Natural killer cell treated with Interleukin-12 subunit alpha and Interleukin-12 subunit beta and Interleukin-15 and Interleukin-18, amount 100 ng/mL, for 72 hours (primary cell): ENCODE data around the gene GALNT9. TPM values are rescaled to one million over a fixed set of nuclear protein-coding genes. Genes with fewer than 3 reads are reported as not detected.
A peak's percentile ranks its signal among the peaks of the same experiment; 100 is the strongest.
"Not testable (repeated sequence)": the region's sequence is repeated elsewhere in the genome, so short reads cannot be mapped to it uniquely, and the experiment has no call there.

Source experiments
- ATAC-seq, 2 donors: fragments of 150-1000 bp; cut with Tn5 transposase in 1 of 2; sonication (Bioruptor Pico), chemical (Tn5 transposase) in 1 of 2; 2 replicates each; pipeline ENCODE4 v1.10.0; 2021
- DNase-seq: peaks from one replicate; pipeline ENCODE4 v3.0.0; 2022; ENCODE audit warnings: low spot score
- H3K27ac Mint-ChIP-seq, 2 donors: 1 replicate in 1 of 2; 2 replicates in 1 of 2; pipeline ENCODE4 v1.8.0; 2022; ENCODE audit warnings: mixed read lengths in 2 of 2, mild to moderate bottlenecking in 1 of 2, moderate library complexity in 1 of 2
- H3K27me3 Mint-ChIP-seq, 2 donors: 1 replicate in 1 of 2; 2 replicates in 1 of 2; pipeline ENCODE4 v1.8.0; 2022; ENCODE audit warnings: mixed read lengths in 2 of 2
- H3K36me3 Mint-ChIP-seq: one replicate; pipeline ENCODE4 v1.8.0; 2022; ENCODE audit warnings: mixed read lengths
- H3K4me1 Mint-ChIP-seq, 2 donors: 1 replicate in 1 of 2; 2 replicates in 1 of 2; pipeline ENCODE4 v1.8.0; 2022; ENCODE audit warnings: low read depth in 2 of 2, mixed read lengths in 2 of 2, mild to moderate bottlenecking in 1 of 2
- H3K4me3 Mint-ChIP-seq: one replicate; pipeline ENCODE4 v1.8.0; 2022; ENCODE audit warnings: mixed read lengths
- H3K9me3 Mint-ChIP-seq: 2 replicates; pipeline ENCODE4 v1.8.0; 2022; ENCODE audit warnings: mixed read lengths
- total RNA-seq, 2 donors: library from RNA; stranded (reverse); gene quantifications; one replicate each; pipeline ENCODE4 v1.2.3, GENCODE V29; 2022

GALNT9 gene
- total RNA-seq, 2 donors from 2014 or later = not detected

DNA sequence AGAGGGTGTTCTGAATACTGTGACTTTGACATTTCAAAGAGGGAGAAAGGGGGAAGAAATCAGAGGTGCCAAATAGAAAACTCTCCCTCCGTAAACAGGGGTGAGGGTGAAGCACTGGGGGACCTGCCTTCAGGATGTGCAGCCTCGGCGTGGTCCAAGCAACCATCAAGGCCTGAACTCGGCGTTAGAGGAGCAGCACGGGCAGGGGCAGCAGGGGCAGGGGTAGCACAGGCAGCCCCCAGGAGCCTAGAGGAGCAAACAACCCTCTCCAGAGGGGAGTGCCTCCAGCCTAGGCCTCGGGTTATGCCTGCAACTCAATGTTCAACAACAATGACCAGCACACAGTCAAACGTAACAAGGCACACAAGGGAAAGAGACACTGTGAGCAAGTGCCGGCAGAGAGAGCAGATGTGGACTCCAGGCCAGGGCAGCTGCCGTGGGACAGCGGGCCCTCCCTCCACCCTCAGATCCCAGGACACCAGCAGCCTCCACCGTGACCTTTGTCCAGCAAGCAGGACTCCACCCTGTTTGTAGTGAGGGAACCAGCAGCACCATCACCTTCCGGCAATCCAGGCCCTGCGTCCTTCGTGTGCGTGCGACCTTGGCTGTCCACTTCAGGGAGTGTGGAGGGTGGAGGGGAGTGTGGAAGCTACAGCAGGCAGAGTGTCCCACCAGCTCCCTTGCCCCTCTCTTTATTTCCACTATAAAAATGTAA is 18.0 kb downstream of the GALNT9 start:
- H3K4me1 Mint-ChIP-seq = no peaks in the 10 kb centered on the region
- no peak overlapping the region for H3K4me3 Mint-ChIP-seq

GRCh38 chr12:132310181-132311040 is 19.0 kb downstream of the GALNT9 start:
- H3K4me1 Mint-ChIP-seq = no peaks in the 10 kb centered on the region
- DNase-seq = peak; percentile 53
- H3K27ac Mint-ChIP-seq = no peak overlapping the region
- H3K4me3 Mint-ChIP-seq = no peak overlapping the region
- ATAC-seq = no peak
- peaks cover 4% of the 10 kb centered on the region for H3K9me3 Mint-ChIP-seq
- H3K36me3 Mint-ChIP-seq = no peaks in the 10 kb centered on the region
- H3K27me3 Mint-ChIP-seq = no peaks in the 10 kb centered on the region

More for the DNA sequence above, 18.0 kb downstream of the GALNT9 start:
- H3K27me3 Mint-ChIP-seq = no peaks in the 10 kb centered on the region
- ATAC-seq (no peak), DNase-seq (peak; percentile 55)
- H3K9me3 Mint-ChIP-seq = peaks cover 4% of the 10 kb centered on the region
- H3K36me3 Mint-ChIP-seq = no peaks in the 10 kb centered on the region
- H3K27ac Mint-ChIP-seq = no peak overlapping the region

- Mint-ChIP-seq H3K4me3 (no peak overlapping the region), H3K4me1 (no peaks in the 10 kb centered on the region), H3K27me3 (no peaks in the 10 kb centered on the region), H3K9me3 (peaks cover 4% of the 10 kb centered on the region), H3K36me3 (no peaks in the 10 kb centered on the region), H3K27ac (no peak overlapping the region)
- no peak for ATAC-seq
- peak; percentile 16 for DNase-seq
Observed at GRCh38 chr12:132309596-132310086, 19.7 kb downstream of the GALNT9 start.

DNA sequence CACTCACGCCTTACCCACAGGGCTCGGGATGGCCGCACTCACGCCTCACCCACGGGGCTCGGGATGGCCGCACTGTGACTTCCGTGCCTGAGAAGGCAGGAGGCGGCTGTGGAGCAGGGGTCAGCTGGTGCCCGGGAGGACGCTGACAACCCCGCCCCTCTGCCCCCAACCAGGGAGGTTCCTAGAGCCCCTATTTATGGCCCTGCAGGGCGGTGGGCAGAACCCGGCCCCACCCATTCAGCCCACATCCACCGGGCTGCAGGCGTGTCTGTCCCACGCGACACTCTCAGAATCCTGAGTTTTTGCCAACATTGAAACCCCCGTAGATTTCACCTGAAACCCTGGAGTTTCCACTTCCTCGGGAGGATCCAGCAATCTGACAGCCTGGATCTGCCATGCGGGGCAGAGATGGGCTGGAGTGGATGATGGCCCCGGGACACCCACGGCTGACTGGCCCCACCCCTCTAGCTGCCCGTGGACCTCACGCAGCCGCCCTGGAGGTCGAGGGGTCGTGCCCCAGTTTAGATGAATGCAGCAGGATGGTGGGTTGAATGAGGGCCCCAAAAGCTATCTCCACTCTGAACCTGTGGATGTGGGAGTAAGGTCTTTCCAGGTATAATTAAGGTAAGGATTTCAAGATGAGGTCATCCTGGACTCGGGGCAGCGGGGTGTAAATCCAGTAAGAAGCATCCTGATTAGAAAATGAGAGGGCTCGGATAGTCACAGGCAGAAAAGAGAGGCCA is 20.4 kb downstream of the GALNT9 start:
- ATAC-seq (no peak), DNase-seq (peak; percentile 57)
- no peak overlapping the region for H3K4me3 Mint-ChIP-seq
- no peaks in the 10 kb centered on the region for H3K27me3 Mint-ChIP-seq
- no peaks in the 10 kb centered on the region for H3K4me1 Mint-ChIP-seq
- no peak overlapping the region for H3K27ac Mint-ChIP-seq
- H3K9me3 Mint-ChIP-seq = peaks cover 4% of the 10 kb centered on the region
- H3K36me3 Mint-ChIP-seq = no peaks in the 10 kb centered on the region

DNA sequence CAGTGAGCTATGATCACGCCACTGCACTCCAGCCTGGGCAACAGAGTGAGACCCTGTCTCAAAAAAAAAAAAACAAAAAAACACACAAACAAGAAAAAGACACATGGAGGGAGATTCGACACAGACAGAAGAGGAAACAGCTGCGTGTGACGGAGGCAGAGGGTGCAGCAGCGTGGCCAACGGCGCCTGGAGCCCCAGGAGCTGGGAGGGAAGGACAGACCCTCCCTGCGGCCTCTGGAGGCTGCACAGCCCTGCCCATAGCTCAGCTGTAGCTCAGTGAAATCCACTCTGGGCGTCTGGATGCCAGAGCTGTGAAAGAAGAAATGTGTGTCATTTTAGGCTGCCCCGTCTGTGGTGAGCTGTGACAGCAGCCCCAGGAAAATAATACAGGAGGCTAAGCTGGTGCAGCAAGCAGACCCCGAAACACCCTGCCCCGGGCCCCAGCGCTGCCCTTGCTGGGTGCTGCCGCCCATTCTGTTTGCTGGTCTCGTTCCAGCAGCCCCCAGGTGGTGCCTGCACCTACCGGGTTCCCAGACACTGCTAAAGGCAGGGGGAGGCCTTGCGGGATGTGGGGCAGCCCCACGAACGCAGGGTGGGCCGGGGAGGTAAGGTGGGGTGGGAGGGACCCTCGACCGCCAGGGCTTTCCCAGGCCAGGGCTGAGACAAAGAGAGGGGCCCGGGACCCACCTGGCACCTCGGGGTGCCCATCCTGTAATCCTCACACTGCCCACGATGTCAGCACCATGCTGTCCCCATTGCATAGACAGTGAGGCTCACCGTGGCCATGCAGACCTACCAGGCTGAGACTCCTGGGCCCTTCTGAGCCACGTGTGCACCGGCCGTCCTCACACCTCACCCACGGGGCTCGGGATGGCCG is 21.2 kb downstream of the GALNT9 start:
- H3K9me3 Mint-ChIP-seq = peaks cover 4% of the 10 kb centered on the region
- no peak overlapping the region for H3K4me3 Mint-ChIP-seq
- ATAC-seq = no peak
- no peak overlapping the region for H3K27ac Mint-ChIP-seq
- no peaks in the 10 kb centered on the region for H3K36me3 Mint-ChIP-seq
- no peaks in the 10 kb centered on the region for H3K27me3 Mint-ChIP-seq
- H3K4me1 Mint-ChIP-seq = no peaks in the 10 kb centered on the region
- peak; percentile 44 for DNase-seq

DNA sequence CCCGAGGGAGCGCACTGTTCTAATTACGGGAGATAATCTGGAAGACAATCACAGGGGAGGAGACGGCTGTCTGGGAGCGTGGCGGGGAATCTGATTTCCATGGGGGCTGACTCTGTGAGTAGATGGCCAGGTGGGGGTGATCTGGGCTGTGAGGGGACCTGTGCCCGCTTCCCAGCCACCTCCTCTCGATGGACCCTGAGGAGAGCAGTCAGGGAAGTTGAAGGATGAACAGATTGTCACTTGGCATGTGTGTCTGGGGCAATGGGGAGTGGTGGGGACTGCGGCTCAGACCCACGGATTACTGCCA is 22.6 kb downstream of the GALNT9 start:
- no peak overlapping the region for H3K4me3 Mint-ChIP-seq
- H3K36me3 Mint-ChIP-seq = no peaks in the 10 kb centered on the region
- H3K4me1 Mint-ChIP-seq = no peaks in the 10 kb centered on the region
- H3K27ac Mint-ChIP-seq = no peak overlapping the region
- no peaks in the 10 kb centered on the region for H3K27me3 Mint-ChIP-seq
- DNase-seq (peak; percentile 3), ATAC-seq (no peak)
- H3K9me3 Mint-ChIP-seq = peaks cover 4% of the 10 kb centered on the region

DNA sequence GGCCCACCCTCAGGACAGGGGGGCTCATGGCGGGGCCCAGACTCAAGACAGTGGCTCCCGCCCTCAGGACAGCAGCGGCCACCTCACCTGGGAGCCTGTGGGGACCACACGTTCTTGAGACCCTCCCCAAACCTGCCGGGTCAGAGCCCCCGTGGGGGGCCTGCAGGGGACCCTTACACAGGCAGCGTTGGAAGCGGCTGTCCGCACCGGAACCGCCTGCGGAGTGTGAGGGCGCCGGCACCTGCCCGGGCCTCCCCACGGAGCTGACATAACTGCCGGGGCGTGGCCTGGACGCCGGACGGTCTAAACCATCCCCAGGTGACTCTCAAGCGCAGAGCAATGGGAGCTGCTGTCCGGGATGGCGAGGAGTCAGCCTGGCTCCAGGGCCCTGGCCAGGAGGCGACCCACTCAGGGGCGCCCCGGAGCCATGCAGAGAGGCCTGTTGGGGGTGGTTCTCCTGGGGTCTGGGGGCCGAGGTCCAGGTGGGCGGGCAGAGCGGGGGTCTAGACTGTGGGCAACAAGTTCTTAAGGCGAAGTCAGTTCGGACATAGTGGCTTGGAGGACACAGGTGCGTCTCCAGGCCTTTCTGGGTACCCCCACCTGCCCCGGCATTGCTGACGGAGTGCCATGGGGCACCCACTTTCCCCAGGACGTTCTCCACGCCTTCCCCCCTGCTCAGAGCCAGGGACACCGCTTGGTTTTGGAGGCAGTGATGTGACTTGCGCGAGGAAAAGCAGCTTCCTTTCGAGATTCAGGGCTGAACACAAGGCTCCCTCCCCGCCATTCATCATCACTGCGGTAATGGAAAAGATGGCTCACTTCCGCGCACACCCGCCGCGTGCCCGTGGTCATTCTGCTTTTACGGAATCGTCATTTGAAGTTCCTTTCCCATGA is 23.2 kb downstream of the GALNT9 start:
- ATAC-seq (peak in 1 of 2 donors; percentile 36), DNase-seq (peak; percentile 44)
- H3K27me3 Mint-ChIP-seq = no peaks in the 10 kb centered on the region
- H3K4me3 Mint-ChIP-seq = no peak overlapping the region
- no peak overlapping the region for H3K27ac Mint-ChIP-seq
- peaks cover 4% of the 10 kb centered on the region for H3K9me3 Mint-ChIP-seq
- H3K4me1 Mint-ChIP-seq = no peaks in the 10 kb centered on the region
- H3K36me3 Mint-ChIP-seq = no peaks in the 10 kb centered on the region

DNA sequence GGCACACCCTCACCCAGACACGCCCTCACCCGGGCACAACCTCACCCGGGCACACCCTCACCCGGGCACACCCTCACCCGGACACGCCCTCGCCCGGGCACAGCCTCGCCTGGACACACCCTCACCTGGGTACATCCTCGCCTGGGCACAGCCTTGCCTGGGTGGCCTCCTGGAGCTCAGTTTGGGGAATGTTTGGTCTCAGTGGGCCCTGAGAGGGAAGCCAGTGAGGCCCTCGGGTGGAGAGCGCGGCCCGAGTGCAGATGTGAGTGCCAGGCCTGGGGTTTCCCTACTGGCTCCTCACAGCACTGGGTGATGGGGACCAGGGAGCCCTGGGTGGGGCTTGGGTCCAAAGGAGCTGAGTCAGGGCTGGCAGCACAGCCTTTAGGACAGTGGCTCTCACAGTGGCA is 23.8 kb downstream of the GALNT9 start:
- Mint-ChIP-seq H3K4me1 (no peaks in the 10 kb centered on the region), H3K4me3 (no peak overlapping the region), H3K9me3 (no peaks in the 10 kb centered on the region), H3K27me3 (peaks cover 0 to 2% of the 10 kb centered on the region in 2 donors), H3K36me3 (no peaks in the 10 kb centered on the region), H3K27ac (no peak overlapping the region)
- DNase-seq (peak; percentile 56), ATAC-seq (peak in 1 of 2 donors; percentile 38)

DNA sequence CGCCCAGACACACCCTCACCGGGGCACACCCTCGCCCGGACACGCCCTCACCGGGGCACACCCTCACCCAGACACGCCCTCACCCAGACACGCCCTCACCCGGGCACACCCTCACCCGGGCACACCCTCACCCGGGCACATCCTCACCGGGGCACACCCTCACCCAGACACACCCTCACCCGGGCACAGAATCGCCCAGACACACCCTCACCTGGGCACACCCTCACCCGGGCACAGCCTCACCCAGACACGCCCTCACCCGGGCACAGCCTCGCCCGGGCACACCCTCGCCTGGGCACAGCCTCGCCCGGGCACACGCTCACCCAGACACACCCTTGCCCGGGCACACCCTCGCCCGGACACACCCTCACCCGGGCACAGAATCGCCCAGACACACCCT is 24.5 kb downstream of the GALNT9 start:
- not testable (repeated sequence) for DNase-seq, H3K27me3 Mint-ChIP-seq, H3K9me3 Mint-ChIP-seq, H3K4me3 Mint-ChIP-seq, H3K27ac Mint-ChIP-seq, H3K36me3 Mint-ChIP-seq, H3K4me1 Mint-ChIP-seq, ATAC-seq

DNA sequence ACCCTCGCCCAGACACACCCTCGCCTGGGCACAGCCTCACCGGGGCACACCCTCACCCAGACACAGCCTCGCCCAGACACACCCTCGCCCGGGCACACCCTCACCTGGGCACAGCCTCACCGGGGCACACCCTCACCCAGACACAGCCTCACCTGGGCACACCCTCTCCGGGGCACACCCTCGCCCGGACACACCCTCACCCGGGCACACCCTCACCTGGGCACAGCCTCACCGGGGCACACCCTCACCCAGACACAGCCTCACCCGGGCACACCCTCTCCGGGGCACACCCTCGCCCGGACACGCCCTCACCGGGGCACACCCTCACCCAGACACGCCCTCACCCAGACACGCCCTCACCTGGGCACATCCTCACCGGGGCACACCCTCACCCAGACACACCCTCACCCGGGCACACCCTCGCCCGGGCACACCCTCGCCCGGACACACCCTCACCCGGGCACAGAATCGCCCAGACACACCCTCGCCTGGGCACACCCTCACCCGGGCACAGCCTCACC is 25.5 kb downstream of the GALNT9 start:
- H3K4me1 Mint-ChIP-seq, ATAC-seq, DNase-seq, H3K27ac Mint-ChIP-seq, H3K27me3 Mint-ChIP-seq, H3K4me3 Mint-ChIP-seq, H3K36me3 Mint-ChIP-seq, H3K9me3 Mint-ChIP-seq: not testable (repeated sequence)

- no peak for ATAC-seq
- H3K9me3 Mint-ChIP-seq = no peaks in the 10 kb centered on the region
- no peak overlapping the region for H3K27ac Mint-ChIP-seq
- H3K4me1 Mint-ChIP-seq = no peaks in the 10 kb centered on the region
- no peak overlapping the region for H3K4me3 Mint-ChIP-seq
- H3K36me3 Mint-ChIP-seq = no peaks in the 10 kb centered on the region
- DNase-seq = peak; percentile 51
- H3K27me3 Mint-ChIP-seq = peaks cover 0 to 2% of the 10 kb centered on the region in 2 donors
Observed at GRCh38 chr12:132302466-132303358, 26.7 kb downstream of the GALNT9 start.
